ENCODE measurements around the gene CLBA1. TPM values are rescaled to one million over a fixed set of nuclear protein-coding genes. Genes with fewer than 3 reads are reported as not detected.

The CLBA1 gene
- total and polyA plus RNA-seq, 2 donors (not counting 1 experiment from before 2014, with no cell fraction given) = 11.3 to 11.7 TPM

DNA sequence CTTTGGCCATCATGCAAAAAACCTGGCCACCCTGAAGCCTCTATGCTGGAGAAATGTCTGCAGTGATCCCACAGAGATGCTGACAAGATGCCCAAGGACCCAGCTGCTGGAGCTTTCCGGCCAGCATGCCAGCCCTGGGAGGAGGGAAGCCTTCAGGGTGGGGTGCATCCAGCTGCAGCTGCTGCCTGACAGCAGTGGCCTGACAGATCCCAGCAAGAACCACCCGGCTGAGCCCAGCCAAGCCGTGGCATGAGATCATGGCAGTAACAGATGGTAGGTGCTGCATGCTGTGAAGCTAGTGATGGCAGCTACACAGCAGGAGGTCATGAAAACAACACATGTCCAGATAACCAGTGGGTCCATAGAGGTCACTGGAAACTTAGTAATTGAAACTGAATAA lies 13.8 kb downstream of the CLBA1 start:
- H4K20me1 ChIP-seq (ENCODE audit: control insufficient read depth, extremely low read depth, insufficient read depth, low read length) = no peaks in the 10 kb centered on the region
- no peak overlapping the region for H3K27ac ChIP-seq (ENCODE audit: insufficient read depth, low read length)
- H3K36me3 ChIP-seq (ENCODE audit: control insufficient read depth, insufficient read depth, low read length) = peaks cover 4% of the 10 kb centered on the region
- no peak overlapping the region for H3K9ac ChIP-seq (ENCODE audit: insufficient read depth, low read length)
- H3K79me2 ChIP-seq (ENCODE audit: control insufficient read depth, insufficient read depth, low read length) = no peaks in the 10 kb centered on the region
- no peaks in the 10 kb centered on the region for H3K4me1 ChIP-seq (ENCODE audit: control insufficient read depth, extremely low read depth, insufficient read depth, low read length)
- no peak overlapping the region for H3K4me3 ChIP-seq (replicated peaks in 1 of 4; ENCODE audit: control extremely low read depth in 1 of 4, insufficient read depth in 1 of 4, low read depth in 3 of 4, low read length in 4 of 4)
- no peaks in the 10 kb centered on the region for H3K9me3 ChIP-seq (ENCODE audit: control insufficient read depth, insufficient read depth, low read depth, low read length)
- H2AFZ ChIP-seq (ENCODE audit: low read length) = no peak overlapping the region
- no peak overlapping the region for H3K4me2 ChIP-seq (ENCODE audit: extremely low read depth, insufficient read depth, low read length)
- no peak for DNase-seq (ENCODE audit: low read depth in 2 of 2)
- no peaks in the 10 kb centered on the region for H3K27me3 ChIP-seq (ENCODE audit: control insufficient read depth, insufficient read depth, low read length)
- no peak for TF ChIP-seq CTCF (conservative IDR thresholded peaks at IDR 0.05 in 1 of 2, IDR thresholded peaks at IDR 0.05 in 1 of 2; ENCODE audit: low read depth in 1 of 2, low read length in 2 of 2)
- no peak for TF ChIP-seq EZH2 (IDR thresholded peaks at IDR 0.05; ENCODE audit: low read length, missing control alignments)

GRCh38 chr14:105005329-105005928 lies 19.8 kb downstream of the CLBA1 start:
- Histone ChIP-seq H3K4me3 (replicated peaks in 1 of 4; ENCODE audit: control extremely low read depth in 1 of 4, insufficient read depth in 1 of 4, low read depth in 3 of 4, low read length in 4 of 4) (no peak overlapping the region), H3K27me3 (ENCODE audit: control insufficient read depth, insufficient read depth, low read length) (no peaks in the 10 kb centered on the region), H3K9me3 (ENCODE audit: control insufficient read depth, insufficient read depth, low read depth, low read length) (no peaks in the 10 kb centered on the region), H3K9ac (ENCODE audit: insufficient read depth, low read length) (no peak overlapping the region), H3K4me1 (ENCODE audit: control insufficient read depth, extremely low read depth, insufficient read depth, low read length) (no peaks in the 10 kb centered on the region), H3K4me2 (ENCODE audit: extremely low read depth, insufficient read depth, low read length) (no peak overlapping the region), H4K20me1 (ENCODE audit: control insufficient read depth, extremely low read depth, insufficient read depth, low read length) (no peaks in the 10 kb centered on the region), H2AFZ (ENCODE audit: low read length) (no peak overlapping the region), H3K36me3 (ENCODE audit: control insufficient read depth, insufficient read depth, low read length) (peaks cover 8% of the 10 kb centered on the region), H3K27ac (ENCODE audit: insufficient read depth, low read length) (no peak overlapping the region), H3K79me2 (ENCODE audit: control insufficient read depth, insufficient read depth, low read length) (peaks cover 12% of the 10 kb centered on the region)
- no peak for DNase-seq (ENCODE audit: low read depth in 2 of 2)
- TF ChIP-seq CTCF (conservative IDR thresholded peaks at IDR 0.05 in 1 of 2, IDR thresholded peaks at IDR 0.05 in 1 of 2; ENCODE audit: low read depth in 1 of 2, low read length in 2 of 2) (no peak), EZH2 (IDR thresholded peaks at IDR 0.05; ENCODE audit: low read length, missing control alignments) (no peak)

DNA sequence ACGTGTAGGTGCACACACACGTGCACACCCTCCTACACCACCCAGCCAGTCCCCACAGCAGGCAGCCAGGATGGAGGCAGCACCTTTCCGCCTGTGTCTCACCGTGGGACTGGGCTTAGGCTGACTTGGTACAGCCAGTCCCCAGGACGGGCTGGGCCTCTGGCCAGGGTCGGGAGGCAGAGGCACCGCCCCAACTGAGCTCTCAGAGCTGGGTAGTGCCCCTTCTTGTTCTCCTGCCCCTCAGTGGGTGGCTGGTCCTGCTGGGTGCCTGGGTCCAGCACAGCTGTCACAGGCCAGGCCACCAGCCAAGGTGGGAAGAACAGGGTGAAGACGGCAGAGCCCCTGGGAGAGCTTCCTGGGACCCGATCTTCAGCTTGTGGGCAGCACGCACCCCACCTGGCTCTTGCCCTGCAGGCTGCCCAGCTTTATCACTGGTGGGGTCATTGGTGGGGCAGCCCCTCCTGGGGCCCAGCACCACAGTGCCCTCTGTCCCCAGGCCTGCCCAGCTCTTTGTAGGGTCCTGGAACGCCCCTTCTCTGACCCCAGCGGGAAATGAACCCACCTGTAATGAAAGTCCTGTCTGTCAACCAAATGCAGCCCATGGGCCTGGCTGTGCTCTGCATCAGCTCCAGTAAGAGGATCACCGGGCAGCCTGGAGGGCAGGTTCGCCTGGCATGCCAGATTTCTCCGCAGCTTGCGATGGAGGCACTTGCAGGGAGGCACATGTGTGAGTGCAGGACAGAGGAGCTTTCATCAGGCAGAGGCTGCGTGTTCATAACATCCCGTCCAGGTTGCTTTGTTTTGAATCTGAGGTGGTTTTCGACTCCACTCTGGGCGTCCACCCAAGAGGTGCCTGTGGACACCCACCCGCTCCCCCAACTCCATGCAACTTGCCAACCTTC lies 20.6 kb downstream of the CLBA1 start:
- TF ChIP-seq CTCF (conservative IDR thresholded peaks at IDR 0.05 in 1 of 2, IDR thresholded peaks at IDR 0.05 in 1 of 2; ENCODE audit: low read depth in 1 of 2, low read length in 2 of 2) (no peak), EZH2 (IDR thresholded peaks at IDR 0.05; ENCODE audit: low read length, missing control alignments) (no peak)
- Histone ChIP-seq H3K4me3 (replicated peaks in 1 of 4; ENCODE audit: control extremely low read depth in 1 of 4, insufficient read depth in 1 of 4, low read depth in 3 of 4, low read length in 4 of 4) (no peak overlapping the region), H3K9ac (ENCODE audit: insufficient read depth, low read length) (no peak overlapping the region), H3K9me3 (ENCODE audit: control insufficient read depth, insufficient read depth, low read depth, low read length) (no peaks in the 10 kb centered on the region), H3K4me1 (ENCODE audit: control insufficient read depth, extremely low read depth, insufficient read depth, low read length) (no peaks in the 10 kb centered on the region), H3K36me3 (ENCODE audit: control insufficient read depth, insufficient read depth, low read length) (peaks cover 8% of the 10 kb centered on the region), H2AFZ (ENCODE audit: low read length) (no peak overlapping the region), H4K20me1 (ENCODE audit: control insufficient read depth, extremely low read depth, insufficient read depth, low read length) (no peaks in the 10 kb centered on the region), H3K27me3 (ENCODE audit: control insufficient read depth, insufficient read depth, low read length) (no peaks in the 10 kb centered on the region), H3K27ac (ENCODE audit: insufficient read depth, low read length) (no peak overlapping the region), H3K4me2 (ENCODE audit: extremely low read depth, insufficient read depth, low read length) (no peak overlapping the region), H3K79me2 (ENCODE audit: control insufficient read depth, insufficient read depth, low read length) (peaks cover 18% of the 10 kb centered on the region)
- no peak for DNase-seq (ENCODE audit: low read depth in 2 of 2)

Measured in fibroblast of lung (primary cell).